Mammary microvascular endothelial cell (primary cell): ENCODE results near the gene VSIG2. TPM values are rescaled to one million over a fixed set of nuclear protein-coding genes. Genes with fewer than 3 reads are reported as not detected.

Experiments used
- total RNA-seq: library from RNA; depleted of rRNA; stranded (reverse); fragments of >200 nt; gene quantifications from 2 replicates; pipeline ENCODE4 v1.2.3, GENCODE V29; 2015

The VSIG2 gene
- 0.07 and 0.44 TPM in 2 replicates for total RNA-seq

GRCh38 chr11:124751741-124752470, at the start of gene VSIG2:
TSS of gene VSIG2 (minus strand) at chr11:124752255. CDS start at chr11:124752137, 118 bp downstream.

GRCh38 chr11:124800226-124800929, 48.3 kb upstream of the VSIG2 start, which contains the start of gene MSANTD2:
TSS of gene MSANTD2 (minus strand) at chr11:124800406. CDS start at chr11:124800380, 26 bp downstream.

GRCh38 chr11:124762105-124762623, 10.1 kb upstream of the VSIG2 start, which contains the start of gene ESAM:
TSS of gene ESAM (minus strand) at chr11:124762290. CDS start at chr11:124762154, 136 bp downstream.

GRCh38 chr11:124739479-124740276, 12.4 kb downstream of the VSIG2 start, which contains the start of gene NRGN:
TSS of gene NRGN (plus strand) at chr11:124739942. CDS start at chr11:124740085, 143 bp downstream.

Other genes with a start within 250 kb of the VSIG2 start
- not detected in 2 replicates for gene OR8B12, start 208.6 kb downstream of the VSIG2 start, total RNA-seq
- not detected in 2 replicates for gene OR8A1, start 182.3 kb downstream of the VSIG2 start, total RNA-seq
- not detected in 2 replicates for gene PANX3, start 140.8 kb downstream of the VSIG2 start, total RNA-seq
- 18.4 and 19.9 TPM in 2 replicates for gene TBRG1, start 129.4 kb downstream of the VSIG2 start, total RNA-seq
- 13.9 and 14.9 TPM in 2 replicates for gene SIAE, start 78.5 kb downstream of the VSIG2 start, total RNA-seq
- 14.2 and 16.4 TPM in 2 replicates for gene SPA17, start 78.4 kb downstream of the VSIG2 start, total RNA-seq
- 21.7 and 24.4 TPM in 2 replicates for gene NRGN, start 12.3 kb downstream of the VSIG2 start, total RNA-seq
- 311 and 317 TPM in 2 replicates for gene ESAM, start 10.0 kb upstream of the VSIG2 start, total RNA-seq
- gene MSANTD2, start 48.2 kb upstream of the VSIG2 start, total RNA-seq = 8.6 and 9.1 TPM in 2 replicates
- 4.3 and 8.1 TPM in 2 replicates for gene ROBO3, start 113.2 kb upstream of the VSIG2 start, total RNA-seq
- 405 and 425 TPM in 2 replicates for gene ROBO4, start 145.6 kb upstream of the VSIG2 start, total RNA-seq
- not detected in 2 replicates for gene HEPN1, start 167.0 kb upstream of the VSIG2 start, total RNA-seq
- not detected in 2 replicates for gene HEPACAM, start 183.8 kb upstream of the VSIG2 start, total RNA-seq
- gene CCDC15, start 201.9 kb upstream of the VSIG2 start, total RNA-seq = 4.2 and 4.4 TPM in 2 replicates